ENCODE data around the gene C11orf68. TPM values are rescaled to one million over a fixed set of nuclear protein-coding genes. Genes with fewer than 3 reads are reported as not detected.

Gene C11orf68
- total and polyA plus RNA-seq, 9 of the 15 experiments (the other 6 are each of a cell fraction or from before 2014, with no cell fraction given): 3.6 to 35.9 (median 12.8) TPM

DNA sequence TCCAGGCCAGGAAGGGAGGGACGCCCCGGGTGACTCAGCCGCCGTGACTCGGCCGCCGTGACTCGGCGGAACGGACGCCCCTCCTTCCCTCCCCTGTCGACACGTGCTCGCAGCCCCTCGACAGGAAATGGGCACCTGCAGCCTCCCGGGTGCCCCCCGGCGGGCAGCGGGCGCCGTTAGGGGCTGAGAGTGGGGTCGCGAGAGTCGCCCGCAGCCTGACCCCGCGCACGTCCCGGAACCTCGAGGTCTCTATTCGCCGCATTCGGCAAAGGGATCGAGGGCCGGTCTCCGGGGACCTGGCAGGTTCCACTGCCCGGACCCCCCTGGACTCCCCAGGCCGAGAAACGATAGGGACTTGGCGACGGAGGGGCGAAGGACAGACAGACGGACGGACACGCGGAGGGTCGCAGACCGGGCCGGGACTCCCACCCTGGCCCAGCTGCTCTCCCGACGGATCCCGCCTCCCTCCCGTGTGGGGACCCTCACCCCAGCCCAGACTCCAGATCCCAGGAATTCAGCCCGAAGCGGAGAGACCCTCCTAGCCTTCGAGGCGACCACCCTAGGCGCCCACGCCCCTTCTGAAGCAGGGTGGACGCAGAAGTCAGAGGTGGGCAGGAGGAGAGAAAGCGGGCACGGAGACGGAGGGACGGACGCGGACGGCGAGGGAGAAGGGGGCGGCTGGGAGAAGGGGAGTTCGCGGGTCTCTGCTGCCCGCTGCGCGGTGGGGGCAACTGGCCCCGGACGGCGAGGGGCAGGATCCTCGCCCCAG is 19.3 kb downstream of the C11orf68 start (continued):
- TF ChIP-seq ZBTB8A (IDR thresholded peaks at IDR 0.05; ENCODE audit: partially characterized antibody): no peak
- no peak for TF ChIP-seq CEBPG (CRISPR knock-in tag; IDR thresholded peaks at IDR 0.05)
- no peak for TF ChIP-seq CEBPG (tag; conservative IDR thresholded peaks at IDR 0.05 in 1 of 2, IDR thresholded peaks at IDR 0.05 in 1 of 2)
- peak; percentile 70 for TF ChIP-seq GABPA (tag; conservative IDR thresholded peaks at IDR 0.05; ENCODE audit: low read depth)
- TF ChIP-seq, protein P1, sequence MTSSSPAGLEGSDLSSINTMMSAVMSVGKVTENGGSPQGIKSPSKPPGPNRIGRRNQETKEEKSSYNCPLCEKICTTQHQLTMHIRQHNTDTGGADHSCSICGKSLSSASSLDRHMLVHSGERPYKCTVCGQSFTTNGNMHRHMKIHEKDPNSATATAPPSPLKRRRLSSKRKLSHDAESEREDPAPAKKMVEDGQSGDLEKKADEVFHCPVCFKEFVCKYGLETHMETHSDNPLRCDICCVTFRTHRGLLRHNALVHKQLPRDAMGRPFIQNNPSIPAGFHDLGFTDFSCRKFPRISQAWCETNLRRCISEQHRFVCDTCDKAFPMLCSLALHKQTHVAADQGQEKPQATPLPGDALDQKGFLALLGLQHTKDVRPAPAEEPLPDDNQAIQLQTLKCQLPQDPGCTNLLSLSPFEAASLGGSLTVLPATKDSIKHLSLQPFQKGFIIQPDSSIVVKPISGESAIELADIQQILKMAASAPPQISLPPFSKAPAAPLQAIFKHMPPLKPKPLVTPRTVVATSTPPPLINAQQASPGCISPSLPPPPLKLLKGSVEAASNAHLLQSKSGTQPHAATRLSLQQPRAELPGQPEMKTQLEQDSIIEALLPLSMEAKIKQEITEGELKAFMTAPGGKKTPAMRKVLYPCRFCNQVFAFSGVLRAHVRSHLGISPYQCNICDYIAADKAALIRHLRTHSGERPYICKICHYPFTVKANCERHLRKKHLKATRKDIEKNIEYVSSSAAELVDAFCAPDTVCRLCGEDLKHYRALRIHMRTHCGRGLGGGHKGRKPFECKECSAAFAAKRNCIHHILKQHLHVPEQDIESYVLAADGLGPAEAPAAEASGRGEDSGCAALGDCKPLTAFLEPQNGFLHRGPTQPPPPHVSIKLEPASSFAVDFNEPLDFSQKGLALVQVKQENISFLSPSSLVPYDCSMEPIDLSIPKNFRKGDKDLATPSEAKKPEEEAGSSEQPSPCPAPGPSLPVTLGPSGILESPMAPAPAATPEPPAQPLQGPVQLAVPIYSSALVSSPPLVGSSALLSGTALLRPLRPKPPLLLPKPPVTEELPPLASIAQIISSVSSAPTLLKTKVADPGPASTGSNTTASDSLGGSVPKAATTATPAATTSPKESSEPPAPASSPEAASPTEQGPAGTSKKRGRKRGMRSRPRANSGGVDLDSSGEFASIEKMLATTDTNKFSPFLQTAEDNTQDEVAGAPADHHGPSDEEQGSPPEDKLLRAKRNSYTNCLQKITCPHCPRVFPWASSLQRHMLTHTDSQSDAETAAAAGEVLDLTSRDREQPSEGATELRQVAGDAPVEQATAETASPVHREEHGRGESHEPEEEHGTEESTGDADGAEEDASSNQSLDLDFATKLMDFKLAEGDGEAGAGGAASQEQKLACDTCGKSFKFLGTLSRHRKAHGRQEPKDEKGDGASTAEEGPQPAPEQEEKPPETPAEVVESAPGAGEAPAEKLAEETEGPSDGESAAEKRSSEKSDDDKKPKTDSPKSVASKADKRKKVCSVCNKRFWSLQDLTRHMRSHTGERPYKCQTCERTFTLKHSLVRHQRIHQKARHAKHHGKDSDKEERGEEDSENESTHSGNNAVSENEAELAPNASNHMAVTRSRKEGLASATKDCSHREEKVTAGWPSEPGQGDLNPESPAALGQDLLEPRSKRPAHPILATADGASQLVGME (CRISPR knock-in tag; IDR thresholded peaks at IDR 0.05): no peak
- TF ChIP-seq POLR2G (IDR thresholded peaks at IDR 0.05; ENCODE audit: low read depth, low read length): peak; percentile 92
- TF ChIP-seq, protein P2, sequence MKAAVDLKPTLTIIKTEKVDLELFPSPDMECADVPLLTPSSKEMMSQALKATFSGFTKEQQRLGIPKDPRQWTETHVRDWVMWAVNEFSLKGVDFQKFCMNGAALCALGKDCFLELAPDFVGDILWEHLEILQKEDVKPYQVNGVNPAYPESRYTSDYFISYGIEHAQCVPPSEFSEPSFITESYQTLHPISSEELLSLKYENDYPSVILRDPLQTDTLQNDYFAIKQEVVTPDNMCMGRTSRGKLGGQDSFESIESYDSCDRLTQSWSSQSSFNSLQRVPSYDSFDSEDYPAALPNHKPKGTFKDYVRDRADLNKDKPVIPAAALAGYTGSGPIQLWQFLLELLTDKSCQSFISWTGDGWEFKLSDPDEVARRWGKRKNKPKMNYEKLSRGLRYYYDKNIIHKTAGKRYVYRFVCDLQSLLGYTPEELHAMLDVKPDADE (conservative IDR thresholded peaks at IDR 0.05; ENCODE audit: control insufficient read depth, low read depth, low read length): peak; percentile 79
- no peak for TF ChIP-seq SMARCA5 (IDR thresholded peaks at IDR 0.05)
- TF ChIP-seq, protein P3, sequence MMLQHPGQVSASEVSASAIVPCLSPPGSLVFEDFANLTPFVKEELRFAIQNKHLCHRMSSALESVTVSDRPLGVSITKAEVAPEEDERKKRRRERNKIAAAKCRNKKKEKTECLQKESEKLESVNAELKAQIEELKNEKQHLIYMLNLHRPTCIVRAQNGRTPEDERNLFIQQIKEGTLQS (IDR thresholded peaks at IDR 0.05): peak; percentile 95
- TF ChIP-seq, protein P3 (CRISPR knock-in tag; conservative IDR thresholded peaks at IDR 0.05): peak; percentile 96; the same call in 1 of the 2 replicates
- peak; percentile 95 for TF ChIP-seq JUN (IDR thresholded peaks at IDR 0.05; ENCODE audit: borderline replicate concordance, low read depth, low read length)
- TF ChIP-seq JUN (CRISPR knock-in tag; IDR thresholded peaks at IDR 0.05; ENCODE audit: borderline replicate concordance): 0 out of 2 replicates have a peak, but pooled peaks have one; percentile 92
- peak; percentile 86 for TF ChIP-seq MAFG (tag; conservative IDR thresholded peaks at IDR 0.05)
- TF ChIP-seq CBX8 (IDR thresholded peaks at IDR 0.05; ENCODE audit: borderline replicate concordance, extremely low read depth, low read depth, low read length, poor library complexity, severe bottlenecking): no peak
- peak; percentile 97 for TF ChIP-seq JUND (IDR thresholded peaks at IDR 0.05; ENCODE audit: borderline replicate concordance, low read depth, low read length)
- peak; percentile 93; the same call in 1 of the 3 replicates for TF ChIP-seq JUND (tag; IDR thresholded peaks at IDR 0.05; ENCODE audit: borderline replicate concordance, low read depth, low read length)
- TF ChIP-seq MTA1 (IDR thresholded peaks at IDR 0.05; ENCODE audit: borderline replicate concordance): no peak
- no peak for TF ChIP-seq ZNF140 (CRISPR knock-in tag; IDR thresholded peaks at IDR 0.05)
